Measurements from ENCODE around the gene DNAJB1. TPM values are rescaled to one million over a fixed set of nuclear protein-coding genes. Genes with fewer than 3 reads are reported as not detected.

Gene DNAJB1
- total and polyA plus RNA-seq, 2 of the 13 experiments (the other 11 are each of a cell fraction or from before 2014, with no cell fraction given): 87.5 to 97.3 TPM

DNA sequence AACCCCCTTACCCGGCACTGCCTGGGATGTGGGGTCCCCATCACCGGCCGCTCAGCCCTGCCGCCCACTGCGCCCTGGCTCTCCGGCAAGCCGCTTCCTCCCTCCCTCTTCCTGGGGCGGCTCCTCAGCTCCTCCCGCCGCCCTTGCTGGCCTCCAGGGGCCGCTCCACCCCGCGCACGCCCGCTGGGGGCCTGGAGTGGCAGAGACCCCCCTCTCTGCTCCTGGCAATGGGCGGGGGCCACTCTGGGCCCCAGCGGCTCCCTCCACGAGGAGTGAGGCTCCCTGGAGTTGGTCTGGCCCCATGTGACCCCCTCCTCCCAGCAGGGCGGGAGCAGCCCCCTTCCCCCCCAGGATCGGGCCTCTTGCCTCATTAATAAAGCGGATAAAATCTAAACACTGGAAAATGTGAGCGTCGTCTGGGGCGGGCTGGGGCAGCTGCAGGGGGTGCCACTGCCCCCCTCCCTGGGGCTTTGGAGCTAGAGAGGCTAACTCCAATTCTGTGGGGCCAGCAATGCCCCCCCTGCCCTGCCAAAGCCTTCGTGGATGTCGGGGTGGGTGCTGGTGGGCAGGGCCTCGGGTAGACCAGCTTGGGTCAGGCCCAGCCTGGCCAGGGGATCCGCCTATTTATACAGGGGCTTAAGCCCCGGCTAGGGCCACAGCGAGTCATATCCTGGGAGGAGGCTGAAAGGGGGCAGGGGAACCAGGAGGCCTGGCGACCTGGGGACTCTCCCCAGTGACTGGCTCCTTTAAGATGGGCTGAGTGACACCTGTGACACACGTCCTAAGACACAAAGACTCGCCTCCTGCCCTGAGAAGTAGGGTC, 42.7 kb downstream of the DNAJB1 start, which contains the start of gene PTGER1 (continued):
- TF ChIP-seq, protein P1, sequence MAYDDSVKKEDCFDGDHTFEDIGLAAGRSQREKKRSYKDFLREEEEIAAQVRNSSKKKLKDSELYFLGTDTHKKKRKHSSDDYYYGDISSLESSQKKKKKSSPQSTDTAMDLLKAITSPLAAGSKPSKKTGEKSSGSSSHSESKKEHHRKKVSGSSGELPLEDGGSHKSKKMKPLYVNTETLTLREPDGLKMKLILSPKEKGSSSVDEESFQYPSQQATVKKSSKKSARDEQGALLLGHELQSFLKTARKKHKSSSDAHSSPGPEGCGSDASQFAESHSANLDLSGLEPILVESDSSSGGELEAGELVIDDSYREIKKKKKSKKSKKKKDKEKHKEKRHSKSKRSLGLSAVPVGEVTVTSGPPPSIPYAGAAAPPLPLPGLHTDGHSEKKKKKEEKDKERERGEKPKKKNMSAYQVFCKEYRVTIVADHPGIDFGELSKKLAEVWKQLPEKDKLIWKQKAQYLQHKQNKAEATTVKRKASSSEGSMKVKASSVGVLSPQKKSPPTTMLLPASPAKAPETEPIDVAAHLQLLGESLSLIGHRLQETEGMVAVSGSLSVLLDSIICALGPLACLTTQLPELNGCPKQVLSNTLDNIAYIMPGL (CRISPR knock-in tag; IDR thresholded peaks at IDR 0.05; ENCODE audit: borderline replicate concordance in 1 of 2, low read depth in 1 of 2): peak in 1 of 2 experiments; percentile 65; a peak in 2 of 4 replicates
- TF ChIP-seq, protein P2, sequence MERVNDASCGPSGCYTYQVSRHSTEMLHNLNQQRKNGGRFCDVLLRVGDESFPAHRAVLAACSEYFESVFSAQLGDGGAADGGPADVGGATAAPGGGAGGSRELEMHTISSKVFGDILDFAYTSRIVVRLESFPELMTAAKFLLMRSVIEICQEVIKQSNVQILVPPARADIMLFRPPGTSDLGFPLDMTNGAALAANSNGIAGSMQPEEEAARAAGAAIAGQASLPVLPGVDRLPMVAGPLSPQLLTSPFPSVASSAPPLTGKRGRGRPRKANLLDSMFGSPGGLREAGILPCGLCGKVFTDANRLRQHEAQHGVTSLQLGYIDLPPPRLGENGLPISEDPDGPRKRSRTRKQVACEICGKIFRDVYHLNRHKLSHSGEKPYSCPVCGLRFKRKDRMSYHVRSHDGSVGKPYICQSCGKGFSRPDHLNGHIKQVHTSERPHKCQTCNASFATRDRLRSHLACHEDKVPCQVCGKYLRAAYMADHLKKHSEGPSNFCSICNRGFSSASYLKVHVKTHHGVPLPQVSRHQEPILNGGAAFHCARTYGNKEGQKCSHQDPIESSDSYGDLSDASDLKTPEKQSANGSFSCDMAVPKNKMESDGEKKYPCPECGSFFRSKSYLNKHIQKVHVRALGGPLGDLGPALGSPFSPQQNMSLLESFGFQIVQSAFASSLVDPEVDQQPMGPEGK (CRISPR knock-in tag; IDR thresholded peaks at IDR 0.05): peak; percentile 85
- TF ChIP-seq KDM2A (CRISPR knock-in tag; IDR thresholded peaks at IDR 0.05; ENCODE audit: borderline replicate concordance, low read depth) (peak; percentile 86), PAX8 (CRISPR knock-in tag; IDR thresholded peaks at IDR 0.05; ENCODE audit: borderline replicate concordance) (no peak), ZNF83 (CRISPR knock-in tag; IDR thresholded peaks at IDR 0.05; ENCODE audit: borderline replicate concordance) (no peak), MTA1 (CRISPR knock-in tag; IDR thresholded peaks at IDR 0.05; ENCODE audit: borderline replicate concordance) (0 out of 2 replicates have a peak, but pooled peaks have one; percentile 37), TAF15 (IDR thresholded peaks at IDR 0.05; ENCODE audit: low read depth, low read length, poor library complexity, severe bottlenecking) (peak; percentile 50)
- TF ChIP-seq, protein P3, sequence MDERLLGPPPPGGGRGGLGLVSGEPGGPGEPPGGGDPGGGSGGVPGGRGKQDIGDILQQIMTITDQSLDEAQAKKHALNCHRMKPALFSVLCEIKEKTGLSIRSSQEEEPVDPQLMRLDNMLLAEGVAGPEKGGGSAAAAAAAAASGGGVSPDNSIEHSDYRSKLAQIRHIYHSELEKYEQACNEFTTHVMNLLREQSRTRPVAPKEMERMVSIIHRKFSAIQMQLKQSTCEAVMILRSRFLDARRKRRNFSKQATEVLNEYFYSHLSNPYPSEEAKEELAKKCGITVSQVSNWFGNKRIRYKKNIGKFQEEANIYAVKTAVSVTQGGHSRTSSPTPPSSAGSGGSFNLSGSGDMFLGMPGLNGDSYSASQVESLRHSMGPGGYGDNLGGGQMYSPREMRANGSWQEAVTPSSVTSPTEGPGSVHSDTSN (CRISPR knock-in tag; IDR thresholded peaks at IDR 0.05): no peak
- TF ChIP-seq, protein P4, sequence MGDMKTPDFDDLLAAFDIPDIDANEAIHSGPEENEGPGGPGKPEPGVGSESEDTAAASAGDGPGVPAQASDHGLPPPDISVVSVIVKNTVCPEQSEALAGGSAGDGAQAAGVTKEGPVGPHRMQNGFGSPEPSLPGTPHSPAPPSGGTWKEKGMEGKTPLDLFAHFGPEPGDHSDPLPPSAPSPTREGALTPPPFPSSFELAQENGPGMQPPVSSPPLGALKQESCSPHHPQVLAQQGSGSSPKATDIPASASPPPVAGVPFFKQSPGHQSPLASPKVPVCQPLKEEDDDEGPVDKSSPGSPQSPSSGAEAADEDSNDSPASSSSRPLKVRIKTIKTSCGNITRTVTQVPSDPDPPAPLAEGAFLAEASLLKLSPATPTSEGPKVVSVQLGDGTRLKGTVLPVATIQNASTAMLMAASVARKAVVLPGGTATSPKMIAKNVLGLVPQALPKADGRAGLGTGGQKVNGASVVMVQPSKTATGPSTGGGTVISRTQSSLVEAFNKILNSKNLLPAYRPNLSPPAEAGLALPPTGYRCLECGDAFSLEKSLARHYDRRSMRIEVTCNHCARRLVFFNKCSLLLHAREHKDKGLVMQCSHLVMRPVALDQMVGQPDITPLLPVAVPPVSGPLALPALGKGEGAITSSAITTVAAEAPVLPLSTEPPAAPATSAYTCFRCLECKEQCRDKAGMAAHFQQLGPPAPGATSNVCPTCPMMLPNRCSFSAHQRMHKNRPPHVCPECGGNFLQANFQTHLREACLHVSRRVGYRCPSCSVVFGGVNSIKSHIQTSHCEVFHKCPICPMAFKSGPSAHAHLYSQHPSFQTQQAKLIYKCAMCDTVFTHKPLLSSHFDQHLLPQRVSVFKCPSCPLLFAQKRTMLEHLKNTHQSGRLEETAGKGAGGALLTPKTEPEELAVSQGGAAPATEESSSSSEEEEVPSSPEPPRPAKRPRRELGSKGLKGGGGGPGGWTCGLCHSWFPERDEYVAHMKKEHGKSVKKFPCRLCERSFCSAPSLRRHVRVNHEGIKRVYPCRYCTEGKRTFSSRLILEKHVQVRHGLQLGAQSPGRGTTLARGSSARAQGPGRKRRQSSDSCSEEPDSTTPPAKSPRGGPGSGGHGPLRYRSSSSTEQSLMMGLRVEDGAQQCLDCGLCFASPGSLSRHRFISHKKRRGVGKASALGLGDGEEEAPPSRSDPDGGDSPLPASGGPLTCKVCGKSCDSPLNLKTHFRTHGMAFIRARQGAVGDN (CRISPR knock-in tag; IDR thresholded peaks at IDR 0.05): peak; percentile 38; the same call in 1 of the 2 replicates
- TF ChIP-seq, protein P5, sequence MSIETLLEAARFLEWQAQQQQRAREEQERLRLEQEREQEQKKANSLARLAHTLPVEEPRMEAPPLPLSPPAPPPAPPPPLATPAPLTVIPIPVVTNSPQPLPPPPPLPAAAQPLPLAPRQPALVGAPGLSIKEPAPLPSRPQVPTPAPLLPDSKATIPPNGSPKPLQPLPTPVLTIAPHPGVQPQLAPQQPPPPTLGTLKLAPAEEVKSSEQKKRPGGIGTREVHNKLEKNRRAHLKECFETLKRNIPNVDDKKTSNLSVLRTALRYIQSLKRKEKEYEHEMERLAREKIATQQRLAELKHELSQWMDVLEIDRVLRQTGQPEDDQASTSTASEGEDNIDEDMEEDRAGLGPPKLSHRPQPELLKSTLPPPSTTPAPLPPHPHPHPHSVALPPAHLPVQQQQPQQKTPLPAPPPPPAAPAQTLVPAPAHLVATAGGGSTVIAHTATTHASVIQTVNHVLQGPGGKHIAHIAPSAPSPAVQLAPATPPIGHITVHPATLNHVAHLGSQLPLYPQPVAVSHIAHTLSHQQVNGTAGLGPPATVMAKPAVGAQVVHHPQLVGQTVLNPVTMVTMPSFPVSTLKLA (IDR thresholded peaks at IDR 0.05): no peak
